PC-9 (cell line): ENCODE results near the gene SLIT1. TPM values are rescaled to one million over a fixed set of nuclear protein-coding genes. Genes with fewer than 3 reads are reported as not detected.

Experiments
- BruUV-seq: library from RNA; stranded (reverse); fragments of 400-500 nt; replicated peaks from 2 replicates; lab custom pipeline; 2021; lab: Mats Ljungman, UMichigan
- CTCF ChIA-PET: fragments of 300-600 bp; sonication (Branson Sonifier 250); formaldehyde crosslinking; loops from one replicate; lab custom pipeline; 2022; ENCODE audit warnings: antibody characterized with exemption; lab: Charles Lee
- POLR2A ChIA-PET: fragments of 300-600 bp; sonication (Branson Sonifier 250); formaldehyde crosslinking; loops from one replicate; lab custom pipeline; 2022; ENCODE audit warnings: antibody characterized with exemption; ENCODE audit not compliant: unreplicated experiment; lab: Charles Lee
- DNase-seq, 2 experiments: peaks; one replicate each; pipeline versions ENCODE4 v3.0.0 to v3.0.0-alpha.2; 2015 to 2022; ENCODE audit warnings: mixed read lengths in 1 of 2
- H2AFZ ChIP-seq: fragments of 200-600 bp; sonication (generic); 2 replicates; pipeline ENCODE4 v1.8.1; 2017; ENCODE audit warnings: antibody characterized with exemption
- H3F3A ChIP-seq: fragments of 200-600 bp; sonication (generic); 2 replicates; pipeline ENCODE4 v1.8.1; 2017; ENCODE audit warnings: antibody characterized with exemption, mild to moderate bottlenecking, low read depth; ENCODE audit not compliant: insufficient read depth
- H3K27ac ChIP-seq: fragments of 200-600 bp; sonication (generic); 2 replicates; pipeline ENCODE4 v1.6.1; 2016; ENCODE audit warnings: mixed run types
- H3K27me3 ChIP-seq: fragments of 200-600 bp; sonication (generic); 2 replicates; pipeline ENCODE4 v1.6.1; 2016; ENCODE audit warnings: low read depth, mixed run types; ENCODE audit not compliant: insufficient read depth
- H3K36me3 ChIP-seq: fragments of 200-600 bp; sonication (generic); 2 replicates; pipeline ENCODE4 v1.6.1; 2016; ENCODE audit warnings: low read depth, mixed run types
- H3K4me1 ChIP-seq: fragments of 200-600 bp; sonication (generic); replicated peaks from 2 replicates; pipeline ENCODE4 v1.6.1; 2016; ENCODE audit warnings: mixed run types; ENCODE audit not compliant: insufficient read depth
- H3K4me2 ChIP-seq: fragments of 200-600 bp; sonication (generic); 2 replicates; pipeline ENCODE4 v1.6.1; 2017; ENCODE audit warnings: mixed run types
- H3K4me3 ChIP-seq: fragments of 200-600 bp; sonication (generic); 2 replicates; pipeline ENCODE4 v1.6.1; 2016; ENCODE audit warnings: mixed run types
- H3K79me2 ChIP-seq: fragments of 200-600 bp; sonication (generic); 2 replicates; pipeline ENCODE4 v1.6.1; 2017; ENCODE audit warnings: low read depth, mixed run types
- H3K9me2 ChIP-seq: fragments of 200-600 bp; sonication (generic); 2 replicates; pipeline ENCODE4 v1.8.1; 2017; ENCODE audit warnings: mild to moderate bottlenecking; ENCODE audit not compliant: insufficient read depth
- H3K9me3 ChIP-seq: fragments of 200-600 bp; sonication (generic); 2 replicates; pipeline ENCODE4 v1.8.1; 2016; ENCODE audit warnings: low read depth; ENCODE audit not compliant: insufficient read depth
- H4K20me1 ChIP-seq: fragments of 200-600 bp; sonication (generic); 2 replicates; pipeline ENCODE4 v1.8.1; 2017; ENCODE audit not compliant: insufficient read depth
- EZH2 ChIP-seq: fragments of 200-600 bp; sonication (generic); IDR thresholded peaks from 2 replicates; pipeline ENCODE4 v1.8.0; 2017; ENCODE audit warnings: antibody characterized with exemption, low read depth
- intact Hi-C: fragments of 100-400 bp; cut with micrococcal nuclease; formaldehyde crosslinking; loops from one replicate; pipeline ENCODE4 v1.10.0; 2022; ENCODE audit not compliant: unreplicated experiment
- total RNA-seq: library from RNA; stranded (reverse); gene quantifications from 2 replicates; pipeline ENCODE4 v1.2.3, GENCODE V29; 2021
- TF ChIP-seq, protein P1 (sequence below): fragments of 200-600 bp; sonication (generic); conservative IDR thresholded peaks from 2 replicates; pipeline ENCODE4 v1.6.1; 2017; ENCODE audit warnings: mixed run types, antibody characterized with exemption, mild to moderate bottlenecking, moderate library complexity

Gene SLIT1
- total RNA-seq, 1 experiment from 2014 or later, result not detected

- Histone ChIP-seq H3K9me3 (no peaks in the 10 kb centered on the region), H3K4me1 (no peaks in the 10 kb centered on the region), H2AFZ (no peak overlapping the region), H3K36me3 (no peaks in the 10 kb centered on the region; the same call in 1 of the 2 replicates), H4K20me1 (peaks cover 5% of the 10 kb centered on the region; the same call in 1 of the 2 replicates), H3K79me2 (no peaks in the 10 kb centered on the region), H3K9me2 (no peaks in the 10 kb centered on the region), H3F3A (no peaks in the 10 kb centered on the region), H3K4me2 (no peak overlapping the region), H3K27me3 (no peaks in the 10 kb centered on the region), H3K4me3 (no peak overlapping the region), H3K27ac (no peak overlapping the region)
- no peak for DNase-seq
- POLR2A ChIA-PET, result no interaction called here
- no peak for TF ChIP-seq EZH2
- TF ChIP-seq, protein P1, sequence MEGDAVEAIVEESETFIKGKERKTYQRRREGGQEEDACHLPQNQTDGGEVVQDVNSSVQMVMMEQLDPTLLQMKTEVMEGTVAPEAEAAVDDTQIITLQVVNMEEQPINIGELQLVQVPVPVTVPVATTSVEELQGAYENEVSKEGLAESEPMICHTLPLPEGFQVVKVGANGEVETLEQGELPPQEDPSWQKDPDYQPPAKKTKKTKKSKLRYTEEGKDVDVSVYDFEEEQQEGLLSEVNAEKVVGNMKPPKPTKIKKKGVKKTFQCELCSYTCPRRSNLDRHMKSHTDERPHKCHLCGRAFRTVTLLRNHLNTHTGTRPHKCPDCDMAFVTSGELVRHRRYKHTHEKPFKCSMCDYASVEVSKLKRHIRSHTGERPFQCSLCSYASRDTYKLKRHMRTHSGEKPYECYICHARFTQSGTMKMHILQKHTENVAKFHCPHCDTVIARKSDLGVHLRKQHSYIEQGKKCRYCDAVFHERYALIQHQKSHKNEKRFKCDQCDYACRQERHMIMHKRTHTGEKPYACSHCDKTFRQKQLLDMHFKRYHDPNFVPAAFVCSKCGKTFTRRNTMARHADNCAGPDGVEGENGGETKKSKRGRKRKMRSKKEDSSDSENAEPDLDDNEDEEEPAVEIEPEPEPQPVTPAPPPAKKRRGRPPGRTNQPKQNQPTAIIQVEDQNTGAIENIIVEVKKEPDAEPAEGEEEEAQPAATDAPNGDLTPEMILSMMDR, result no peak
- intact Hi-C loops, result no loop called here
- CTCF ChIA-PET, result no interaction called here
- BruUV-seq, result no TSS peak
Measured at GRCh38 chr10:96964131-96964530, 221.6 kb downstream of the SLIT1 start.

GRCh38 chr10:96960872-96961271, 224.9 kb downstream of the SLIT1 start:
- H3K36me3 ChIP-seq, result no peaks in the 10 kb centered on the region; the same call in 1 of the 2 replicates
- H3K27me3 ChIP-seq, result no peaks in the 10 kb centered on the region
- H3K27ac ChIP-seq, result no peak overlapping the region
- POLR2A ChIA-PET, result no interaction called here
- no peak for DNase-seq
- H3K4me1 ChIP-seq, result no peaks in the 10 kb centered on the region
- TF ChIP-seq EZH2, result no peak
- TF ChIP-seq, protein P1, result no peak
- CTCF ChIA-PET, result no interaction called here
- peaks cover 5% of the 10 kb centered on the region; the same call in 1 of the 2 replicates for H4K20me1 ChIP-seq
- no peak overlapping the region for H3K4me3 ChIP-seq
- no peaks in the 10 kb centered on the region for H3K9me3 ChIP-seq
- no peaks in the 10 kb centered on the region for H3K9me2 ChIP-seq
- H3K4me2 ChIP-seq, result no peak overlapping the region
- H2AFZ ChIP-seq, result no peak overlapping the region
- no peaks in the 10 kb centered on the region for H3F3A ChIP-seq
- BruUV-seq, result no TSS peak
- intact Hi-C loops, result no loop called here
- H3K79me2 ChIP-seq, result no peaks in the 10 kb centered on the region

GRCh38 chr10:96959733-96960132, 226.0 kb downstream of the SLIT1 start:
- H4K20me1 ChIP-seq, result peaks cover 5% of the 10 kb centered on the region; the same call in 1 of the 2 replicates
- H2AFZ ChIP-seq, result no peak overlapping the region
- intact Hi-C loops, result no loop called here
- POLR2A ChIA-PET, result no interaction called here
- CTCF ChIA-PET, result no interaction called here
- no peaks in the 10 kb centered on the region; the same call in 1 of the 2 replicates for H3K36me3 ChIP-seq
- DNase-seq, result no peak
- no peak overlapping the region for H3K4me2 ChIP-seq
- H3K9me2 ChIP-seq, result no peaks in the 10 kb centered on the region
- H3K79me2 ChIP-seq, result no peaks in the 10 kb centered on the region
- H3K4me3 ChIP-seq, result no peak overlapping the region
- BruUV-seq, result no TSS peak
- H3F3A ChIP-seq, result no peaks in the 10 kb centered on the region
- H3K27ac ChIP-seq, result no peak overlapping the region
- H3K4me1 ChIP-seq, result no peaks in the 10 kb centered on the region
- TF ChIP-seq, protein P1, result no peak
- TF ChIP-seq EZH2, result no peak
- H3K27me3 ChIP-seq, result no peaks in the 10 kb centered on the region
- no peaks in the 10 kb centered on the region for H3K9me3 ChIP-seq
